ENCODE data around the gene PPP2R5D.

The PPP2R5D gene

DNA sequence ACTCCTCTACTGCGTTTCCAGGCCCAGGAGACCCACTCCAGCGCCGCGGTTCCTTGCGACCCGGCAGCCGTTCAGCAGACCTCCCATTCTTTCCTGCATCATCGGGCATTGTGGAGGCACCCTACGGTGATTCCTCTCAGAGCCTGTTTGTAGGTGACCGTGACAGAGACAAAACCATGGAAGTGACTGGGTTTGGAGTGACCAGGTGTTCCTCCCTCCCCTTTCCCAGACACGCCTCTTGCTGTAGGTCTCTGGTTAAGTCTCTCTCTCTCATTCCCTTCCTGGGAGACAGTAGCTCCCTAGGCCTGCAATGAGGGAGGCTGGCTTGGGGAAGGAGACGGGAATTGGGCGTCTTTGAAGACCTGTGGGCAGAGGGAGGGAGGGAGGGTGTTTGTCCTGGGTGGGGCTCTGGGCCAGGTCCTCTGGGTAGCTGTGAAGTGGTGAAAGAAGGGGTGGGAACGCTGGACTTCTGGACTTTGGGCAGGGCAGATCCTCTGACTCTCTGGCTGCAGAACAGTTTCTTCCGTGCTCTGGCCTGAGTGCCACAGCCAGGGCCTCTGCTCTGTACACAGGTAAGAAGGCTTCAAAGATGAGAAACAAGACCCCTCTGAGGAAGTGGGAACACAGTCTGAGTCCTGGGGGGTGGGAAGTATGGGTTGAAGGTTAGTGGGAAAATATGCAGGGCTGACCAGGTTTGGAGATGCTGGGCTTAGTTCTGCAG is 75.8 kb downstream of the PPP2R5D start:
- no peak for DNase-seq

GRCh38 chr6:43060755-43061633 is 76.6 kb downstream of the PPP2R5D start:
- DNase-seq, result no peak

DNA sequence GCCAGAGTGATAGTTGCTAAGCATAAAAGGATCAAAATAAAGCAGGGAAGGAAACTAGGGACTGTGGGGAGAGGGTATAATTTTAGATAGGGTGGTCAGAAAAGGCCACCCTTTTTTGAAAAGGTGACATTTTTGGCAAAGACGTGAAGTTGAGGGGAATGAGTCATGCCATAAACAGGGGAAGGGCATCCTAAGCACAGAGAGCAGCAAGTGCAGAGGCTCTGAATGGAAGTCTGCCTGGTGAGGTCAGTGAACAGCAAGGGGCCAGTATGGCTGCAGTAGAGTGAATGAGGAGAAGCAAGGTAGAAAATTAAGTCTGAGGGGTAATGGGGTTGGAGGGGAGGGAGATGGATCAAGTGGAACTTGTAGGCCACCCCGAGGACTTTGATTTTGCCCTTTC is 77.5 kb downstream of the PPP2R5D start:
- DNase-seq, result no peak
